ENCODE results near the gene ALK.

ALK gene

DNA sequence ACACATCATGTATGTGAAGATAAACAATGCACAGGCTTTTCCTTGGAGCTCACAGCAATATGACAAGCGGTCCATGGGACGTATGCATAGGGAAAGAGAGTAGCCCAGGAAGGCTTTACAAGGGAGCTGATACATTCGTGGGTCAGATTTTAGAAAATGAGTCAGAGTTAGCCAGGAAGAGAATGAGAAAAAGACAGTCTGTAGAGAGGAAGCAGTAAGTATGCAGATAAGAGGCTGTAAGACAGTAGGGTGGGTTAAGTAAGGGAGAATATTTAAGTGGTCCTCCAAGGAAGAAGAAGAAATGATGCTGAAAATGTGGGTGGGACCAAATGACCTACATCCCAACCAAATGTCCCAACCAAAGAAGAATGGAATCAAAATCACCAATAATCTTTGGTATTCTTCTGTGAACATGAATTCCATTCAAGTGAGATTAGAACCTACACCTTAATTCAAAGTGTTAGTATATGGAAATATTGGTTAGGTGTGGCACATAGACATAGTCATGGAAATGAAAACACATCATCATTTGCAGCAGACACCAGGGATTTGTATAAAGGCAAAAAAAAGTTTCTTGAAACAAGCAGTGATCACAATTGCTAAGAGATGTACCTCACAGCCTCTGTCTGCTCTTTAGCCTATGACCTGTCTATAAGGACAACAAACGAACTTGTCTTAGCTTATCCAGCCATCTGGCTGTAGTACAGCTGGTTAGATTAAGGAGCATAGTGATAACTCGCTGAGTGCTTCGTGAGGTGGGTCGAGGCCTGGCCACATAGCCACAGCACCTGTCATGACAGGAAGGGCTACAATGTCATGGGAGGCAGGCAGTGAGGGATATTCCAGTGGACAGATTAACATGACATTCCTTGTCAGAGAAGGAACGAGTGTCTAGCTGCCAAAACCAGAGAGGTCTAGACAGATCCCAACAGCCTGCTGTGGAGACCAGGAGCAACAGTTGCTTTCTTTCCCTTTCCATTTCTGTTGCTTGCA is 133.6 kb downstream of the ALK start:
- DNase-seq: no peak

- no peak for DNase-seq
These were observed 135.0 kb downstream of the ALK start for GRCh38 chr2:29786361-29786760.

DNA sequence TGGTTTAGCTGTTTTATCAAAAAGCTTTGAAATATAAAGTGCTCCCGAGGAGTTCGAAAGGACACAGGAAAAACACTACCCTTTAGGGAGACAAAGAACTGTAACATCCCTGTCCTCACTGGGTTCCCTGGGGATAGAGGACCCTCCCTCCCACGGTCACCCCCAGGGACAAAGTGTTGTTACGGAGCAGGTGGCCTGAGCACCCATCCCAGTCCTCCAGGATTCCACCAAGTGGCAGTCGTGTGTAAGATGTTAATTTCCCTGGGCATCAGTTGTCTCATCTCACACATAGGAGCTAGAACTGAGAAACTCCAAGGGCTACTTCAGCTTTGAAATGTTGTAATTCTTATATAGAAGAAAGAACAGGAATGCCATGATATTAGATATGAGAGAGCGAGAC is 137.7 kb downstream of the ALK start:
- no peak for DNase-seq

- no peak for DNase-seq
These were observed 138.6 kb downstream of the ALK start for GRCh38 chr2:29782549-29783458.

DNA sequence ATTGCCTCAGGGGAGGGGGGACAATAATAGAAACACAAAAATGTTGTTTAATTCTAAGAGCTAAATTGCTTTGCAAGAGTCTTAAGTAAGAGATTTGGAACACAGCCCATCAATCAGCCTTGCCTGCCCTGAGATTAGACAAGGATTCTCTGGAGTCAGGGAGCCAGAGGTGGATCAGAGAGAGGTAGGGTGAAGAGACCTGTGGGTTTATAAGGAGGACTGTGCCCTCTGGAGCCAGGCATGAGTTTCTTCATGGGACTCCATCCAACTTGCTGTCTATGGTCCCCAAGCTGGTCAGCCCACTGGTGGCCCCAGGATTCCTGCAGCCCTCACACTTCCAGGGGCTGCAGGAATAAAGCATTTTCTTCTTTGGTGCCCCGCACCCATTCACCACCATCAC is 139.3 kb downstream of the ALK start:
- DNase-seq: no peak

DNA sequence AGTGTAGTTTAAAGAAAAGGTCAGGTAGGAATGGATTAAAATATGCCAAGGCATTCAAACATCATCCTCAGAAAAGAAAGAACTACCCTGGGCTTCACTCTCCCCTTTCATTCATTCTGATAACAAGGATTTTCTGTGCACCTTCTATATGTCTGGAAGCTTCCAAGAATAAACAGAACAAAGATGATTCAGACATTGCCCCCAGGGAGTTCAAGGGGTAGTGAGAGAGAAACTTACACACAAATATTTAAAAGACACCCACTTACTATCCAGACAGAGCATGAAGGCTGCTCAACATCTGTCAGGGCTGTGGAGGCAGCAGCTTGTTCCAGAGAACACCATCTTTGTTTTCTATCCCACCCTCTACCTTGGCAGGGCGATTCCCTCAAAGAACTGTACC is 140.5 kb downstream of the ALK start:
- no peak for DNase-seq

DNA sequence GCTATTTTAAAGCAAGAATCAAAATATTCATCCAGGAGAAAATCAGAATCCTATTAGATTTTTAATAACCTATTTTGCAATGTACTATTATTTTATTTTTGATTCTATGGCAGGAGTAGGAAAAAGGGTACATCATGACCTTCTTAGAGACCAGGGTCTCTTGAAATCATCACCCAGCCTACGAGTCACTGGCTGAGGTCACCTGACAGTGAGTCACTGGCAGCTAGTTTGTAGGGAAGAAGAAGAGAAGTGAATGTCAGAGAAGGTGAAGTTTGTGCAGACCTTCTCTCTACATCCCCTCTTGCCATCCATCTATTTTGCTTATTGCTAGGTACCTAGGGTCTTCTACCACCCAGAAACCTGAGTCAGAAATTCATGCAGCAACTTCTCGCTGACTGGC is 144.2 kb downstream of the ALK start:
- DNase-seq: no peak

- DNase-seq: no peak
These were observed 145.0 kb downstream of the ALK start for GRCh38 chr2:29776406-29776805.

- DNase-seq: no peak
These were observed 145.4 kb downstream of the ALK start for GRCh38 chr2:29775937-29776336.

- DNase-seq: no peak
These were observed 146.8 kb downstream of the ALK start for GRCh38 chr2:29774624-29775023.

GRCh38 chr2:29770846-29771245 is 150.5 kb downstream of the ALK start:
- no peak for DNase-seq

- no peak for DNase-seq
These were observed 151.5 kb downstream of the ALK start for GRCh38 chr2:29769847-29770246.

DNA sequence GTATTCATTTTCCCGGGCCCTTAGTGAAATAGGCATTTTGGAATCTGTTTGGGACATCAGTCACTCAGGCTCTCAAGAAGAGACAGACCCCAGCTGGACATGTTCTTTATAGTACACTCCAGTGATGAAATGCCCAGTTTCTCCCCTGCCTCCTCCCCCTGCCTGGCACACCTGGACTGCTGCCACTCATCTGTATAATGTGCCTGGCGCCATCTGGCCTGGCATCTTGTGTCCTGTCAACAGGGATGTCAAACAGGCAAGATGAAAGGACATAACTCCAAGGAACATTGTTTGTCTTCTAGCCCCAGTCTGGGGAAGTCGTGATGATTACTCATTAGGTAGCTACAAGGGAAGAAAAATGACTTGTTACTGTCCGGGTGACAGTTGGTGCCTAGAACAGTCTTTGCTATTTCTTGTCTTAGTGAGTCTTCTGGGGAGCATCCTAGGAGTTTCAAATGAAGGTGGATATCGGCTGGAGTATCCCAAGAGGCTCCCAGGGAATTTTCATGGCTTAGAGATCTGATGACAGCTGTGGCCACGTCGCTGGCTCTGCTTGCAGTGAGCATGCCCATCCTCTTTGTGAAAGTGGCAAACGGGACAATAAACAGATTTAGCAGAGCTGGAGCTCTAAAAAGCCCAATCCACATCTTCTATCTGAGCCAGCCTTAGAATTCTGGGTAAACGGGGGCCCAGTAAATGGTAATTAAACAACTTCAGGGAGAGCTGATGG is 153.6 kb downstream of the ALK start:
- no peak for DNase-seq

GRCh38 chr2:29766191-29766590 is 155.2 kb downstream of the ALK start:
- no peak for DNase-seq

DNA sequence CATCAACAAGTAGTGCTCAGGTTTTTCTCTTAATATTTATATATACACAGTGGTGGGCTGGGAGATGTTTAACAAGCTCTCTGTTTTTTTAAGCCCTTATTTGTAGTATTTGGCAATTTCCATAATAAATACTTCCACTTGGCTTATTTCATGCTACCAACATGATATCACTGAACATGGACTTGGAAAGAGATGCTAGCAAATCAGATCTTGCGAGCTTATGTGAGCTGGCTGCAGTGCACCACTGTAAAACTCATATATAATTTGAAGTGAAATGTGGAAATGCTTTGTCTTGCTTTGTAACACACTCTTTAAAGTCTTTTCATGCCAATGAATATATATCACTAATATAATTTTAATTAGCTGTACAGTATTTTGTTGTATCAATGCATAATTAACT is 155.7 kb downstream of the ALK start:
- no peak for DNase-seq

GRCh38 chr2:29763371-29763770 is 158.0 kb downstream of the ALK start:
- no peak for DNase-seq

GRCh38 chr2:29762239-29762638 is 159.1 kb downstream of the ALK start:
- DNase-seq: no peak

DNA sequence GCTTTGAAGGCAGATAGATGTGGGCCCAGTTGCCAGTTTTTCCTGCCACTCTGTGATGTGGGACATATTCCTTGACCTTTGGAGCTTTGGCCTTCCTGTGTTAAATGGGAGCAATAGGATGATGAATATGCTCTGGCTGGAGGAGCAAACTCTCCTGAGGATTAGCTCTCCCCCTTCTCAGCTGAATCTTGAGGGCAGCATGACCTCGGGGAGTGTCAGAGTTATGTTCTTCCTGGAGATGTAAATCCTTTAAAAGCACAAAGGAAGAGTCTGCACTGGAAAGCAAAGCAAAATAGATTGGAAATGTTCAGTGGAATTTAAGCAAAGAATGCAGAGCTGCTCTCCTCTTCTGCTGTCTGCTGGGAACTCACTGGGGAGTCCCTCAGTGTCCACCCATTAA is 160.1 kb downstream of the ALK start:
- DNase-seq: no peak

DNA sequence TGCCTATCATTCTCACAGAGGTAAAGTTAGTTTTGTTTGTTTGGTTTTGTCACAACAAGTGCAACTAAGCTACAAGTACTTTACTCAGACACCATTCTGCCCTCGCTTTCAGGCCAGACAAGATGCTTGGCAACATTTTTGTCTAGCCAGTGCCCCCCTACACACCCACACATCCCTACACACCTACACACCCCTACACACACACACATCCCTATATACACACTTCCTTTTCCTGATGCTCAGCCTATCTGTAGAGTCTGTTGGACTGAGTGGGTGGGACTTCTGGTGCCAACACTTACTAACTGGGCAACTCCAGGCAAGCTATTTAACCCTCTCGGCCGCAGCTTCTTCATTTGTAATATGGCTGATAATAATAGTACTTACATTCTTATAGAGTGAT is 161.4 kb downstream of the ALK start:
- no peak for DNase-seq

DNA sequence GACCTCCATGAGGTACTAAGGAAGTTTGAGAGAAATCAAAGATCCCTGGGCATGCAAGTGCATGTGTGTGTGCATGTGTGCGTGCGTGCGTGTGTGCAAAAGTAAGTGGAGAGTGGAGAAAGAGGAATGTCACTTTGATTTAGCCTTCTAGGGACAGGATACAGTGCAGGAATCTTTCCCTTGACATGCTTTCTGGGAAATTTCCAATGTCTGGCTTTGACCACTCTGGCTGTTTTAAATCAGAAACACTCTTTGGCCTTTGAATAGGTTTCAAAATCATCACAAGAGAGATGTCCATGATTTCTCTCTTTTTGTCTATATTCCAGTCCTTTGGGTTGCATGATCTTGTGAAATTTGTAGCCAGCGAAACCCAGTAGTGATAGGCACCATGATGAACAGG is 162.0 kb downstream of the ALK start:
- no peak for DNase-seq

- DNase-seq: no peak
These were observed 165.6 kb downstream of the ALK start for GRCh38 chr2:29755829-29756228.

DNA sequence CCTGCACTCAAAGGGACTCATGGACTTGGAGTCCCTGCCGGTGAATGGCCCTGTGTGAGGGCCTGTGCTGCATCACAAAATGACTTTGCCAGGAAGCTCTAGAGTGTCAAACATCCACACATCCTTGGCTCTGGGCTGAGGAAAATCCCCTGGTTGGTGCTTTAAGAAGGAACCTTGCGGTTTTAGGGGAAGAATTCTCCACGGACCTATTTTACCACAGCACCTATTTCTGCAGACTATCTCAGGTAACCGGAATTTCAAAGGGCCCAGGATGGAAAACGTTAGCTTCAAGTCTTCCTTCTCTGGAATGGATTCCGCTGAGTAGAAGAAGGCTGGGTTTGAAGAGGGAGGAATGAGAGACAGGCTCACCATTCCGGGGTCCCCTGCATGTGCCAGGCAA is 166.2 kb downstream of the ALK start:
- no peak for DNase-seq

All from activated naive CD4-positive, alpha-beta T cell treated with anti-CD3 and anti-CD28 coated beads, Interleukin-2, amount 50 U/mL, for 16 hours (primary cell).